Right lobe of liver (tissue), 6 donors: ENCODE measurements around the gene CAMTA1. TPM values are rescaled to one million over a fixed set of nuclear protein-coding genes. Genes with fewer than 3 reads are reported as not detected.
"Not testable (repeated sequence)": the region's sequence is repeated elsewhere in the genome, so short reads cannot be mapped to it uniquely, and the experiment has no call there.

Experiments used
- ATAC-seq, 4 donors: fragments of 200-7000 bp; cut with Tn5 transposase; one replicate each; pipeline ENCODE4 v1.9.1; 2020; ENCODE audit warnings: mild to moderate bottlenecking in 4 of 4, moderate library complexity in 4 of 4
- DNase-seq, 3 donors: peaks; one replicate each; pipeline ENCODE4 v3.0.0-alpha.2; 2020
- H3K27ac ChIP-seq, 3 donors: fragments of 200-600 bp; one replicate each; pipeline ENCODE4 v1.8.0; 2022
- H3K27me3 ChIP-seq, 2 donors: fragments of 200-600 bp; one replicate each; pipeline ENCODE4 v1.8.0; 2022
- H3K36me3 ChIP-seq, 4 donors: fragments of 200-600 bp; sonication (generic) in 1 of 4; one replicate each; pipeline versions ENCODE4 v1.5.1 to v1.8.0; 2017 to 2022; ENCODE audit warnings: control low read depth in 1 of 4
- H3K4me1 ChIP-seq, 4 donors: fragments of 200-600 bp; sonication (generic) in 1 of 4; one replicate each; pipeline versions ENCODE4 v1.5.1 to v1.8.0; 2017 to 2022; ENCODE audit warnings: control low read depth in 1 of 4
- H3K4me3 ChIP-seq, 3 donors: fragments of 200-600 bp; one replicate each; pipeline ENCODE4 v1.8.0; 2022
- H3K9me3 ChIP-seq, 4 donors: fragments of 200-600 bp; sonication (generic) in 1 of 4; one replicate each; pipeline versions ENCODE4 v1.5.1 to v1.8.0; 2017 to 2022; ENCODE audit warnings: control low read depth in 1 of 4
- POLR2A ChIP-seq: fragments of 450-650 bp; IDR thresholded peaks from one replicate; pipeline ENCODE4 v1.6.1; 2017; ENCODE audit warnings: antibody characterized with exemption, mild to moderate bottlenecking
- WGBS: methylation state at CpG from one replicate; pipeline ENCODE4 v1.1.6; 2018; ENCODE audit warnings: low coverage, low lambda C conversion rate; ENCODE audit not compliant: insufficient coverage; ENCODE audit errors: missing lambda C conversion rate; 5-methylcytosine and 5-hydroxymethylcytosine counted together
- intact Hi-C, 2 donors: fragments of 100-400 bp; cut with DNase I; formaldehyde crosslinking; loops; one replicate each; pipeline versions ENCODE4 v1.11.2 to v1.14.1; 2022
- total RNA-seq, 6 experiments: library from RNA; depleted of rRNA in 2 of 6; stranded (reverse); fragments of >200 nt in 2 of 6; fragmentation: NEBNext Ultra II Directional in 3 of 6; extraction: Animal tissue kit (Norgen Biotek cat#: 25700) in 3 of 6; gene quantifications; one replicate each; pipeline versions ENCODE4 v1.1.0 to v1.2.4, GENCODE V29; 2016 to 2023
- TF ChIP-seq, protein P1 (sequence below), 4 donors: fragments of 200-600 bp in 3 of 4; fragments of 450-650 bp in 1 of 4; IDR thresholded peaks; one replicate each; pipeline versions ENCODE4 v1.5.1 to v1.8.0; 2016 to 2022; ENCODE audit warnings: antibody characterized with exemption in 4 of 4, mild to moderate bottlenecking in 2 of 4
- donor health status: DM: no; HTN: yes; CAD: no.
- donor health status: DM: no; HTN: no; CAD: no.
- donor health status: DM: no; HTN: no; CAD: no.
- donor health status: DM: no; HTN: yes; CAD: no.
- donor health status: DM: no; HTN: yes; CAD: no.

Gene CAMTA1
- total RNA-seq, 6 experiments from 2014 or later, result 32.3 to 49.4 (median 37.2) TPM

DNA sequence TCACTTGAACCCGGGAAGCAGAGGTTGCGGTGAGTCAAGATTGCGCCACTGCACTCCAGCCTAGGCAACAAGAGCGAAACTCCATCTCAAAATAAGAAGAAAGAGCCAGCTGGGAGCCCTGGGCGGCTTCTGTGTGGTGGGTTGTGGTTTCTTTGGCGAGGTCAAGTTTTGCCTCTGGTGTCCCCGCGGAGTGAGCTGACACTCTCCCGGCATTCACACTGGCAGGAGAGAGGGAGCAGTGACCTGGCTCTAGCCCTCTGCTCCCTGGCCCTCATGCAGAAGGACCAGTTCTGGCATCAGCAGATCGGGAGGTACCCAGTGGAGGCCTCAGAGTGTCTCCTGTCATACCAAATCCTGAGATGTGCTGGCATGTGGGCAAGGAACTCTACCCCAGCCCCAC is 904.8 kb downstream of the CAMTA1 start:
- DNase-seq (no peak), ATAC-seq (no peak)
- intact Hi-C loops, result no loop called here

GRCh38 chr1:7690496-7691182 is 905.4 kb downstream of the CAMTA1 start:
- TF ChIP-seq, protein P1, sequence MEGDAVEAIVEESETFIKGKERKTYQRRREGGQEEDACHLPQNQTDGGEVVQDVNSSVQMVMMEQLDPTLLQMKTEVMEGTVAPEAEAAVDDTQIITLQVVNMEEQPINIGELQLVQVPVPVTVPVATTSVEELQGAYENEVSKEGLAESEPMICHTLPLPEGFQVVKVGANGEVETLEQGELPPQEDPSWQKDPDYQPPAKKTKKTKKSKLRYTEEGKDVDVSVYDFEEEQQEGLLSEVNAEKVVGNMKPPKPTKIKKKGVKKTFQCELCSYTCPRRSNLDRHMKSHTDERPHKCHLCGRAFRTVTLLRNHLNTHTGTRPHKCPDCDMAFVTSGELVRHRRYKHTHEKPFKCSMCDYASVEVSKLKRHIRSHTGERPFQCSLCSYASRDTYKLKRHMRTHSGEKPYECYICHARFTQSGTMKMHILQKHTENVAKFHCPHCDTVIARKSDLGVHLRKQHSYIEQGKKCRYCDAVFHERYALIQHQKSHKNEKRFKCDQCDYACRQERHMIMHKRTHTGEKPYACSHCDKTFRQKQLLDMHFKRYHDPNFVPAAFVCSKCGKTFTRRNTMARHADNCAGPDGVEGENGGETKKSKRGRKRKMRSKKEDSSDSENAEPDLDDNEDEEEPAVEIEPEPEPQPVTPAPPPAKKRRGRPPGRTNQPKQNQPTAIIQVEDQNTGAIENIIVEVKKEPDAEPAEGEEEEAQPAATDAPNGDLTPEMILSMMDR (IDR thresholded peaks at IDR 0.05), result no peak
- TF ChIP-seq POLR2A, result no peak
- H3K27me3 ChIP-seq, result no peaks in the 10 kb centered on the region
- WGBS, result 75% methylated on average over 4 of the region's 17 CpGs
- no peaks in the 10 kb centered on the region for H3K9me3 ChIP-seq
- ATAC-seq (no peak), DNase-seq (no peak)
- peaks cover 0 to 5% (median 0%) of the 10 kb centered on the region in 4 donors for H3K4me1 ChIP-seq
- intact Hi-C loops, result no loop called here
- no peaks in the 10 kb centered on the region for H3K36me3 ChIP-seq
- H3K4me3 ChIP-seq, result no peak overlapping the region
- H3K27ac ChIP-seq, result no peak overlapping the region

More for the DNA sequence above, 904.8 kb downstream of the CAMTA1 start:
- no peak overlapping the region for H3K27ac ChIP-seq
- no peaks in the 10 kb centered on the region for H3K9me3 ChIP-seq
- TF ChIP-seq, protein P1 (IDR thresholded peaks at IDR 0.05), result no peak
- TF ChIP-seq POLR2A, result no peak
- 100% methylated on average over 5 of the region's 10 CpGs for WGBS
- H3K36me3 ChIP-seq, result no peaks in the 10 kb centered on the region
- no peak overlapping the region for H3K4me3 ChIP-seq
- H3K4me1 ChIP-seq, result peaks cover 0 to 5% (median 0%) of the 10 kb centered on the region in 4 donors
- H3K27me3 ChIP-seq, result no peaks in the 10 kb centered on the region

- no peak for DNase-seq
- no peaks in the 10 kb centered on the region for H3K27me3 ChIP-seq
- no peak overlapping the region for H3K27ac ChIP-seq
- intact Hi-C loops, result no loop called here
- no peak for ATAC-seq
- H3K4me3 ChIP-seq, result no peak overlapping the region
- TF ChIP-seq, protein P1 (IDR thresholded peaks at IDR 0.05), result no peak
- TF ChIP-seq POLR2A, result no peak
- H3K4me1 ChIP-seq, result peaks cover 0 to 5% (median 0%) of the 10 kb centered on the region in 4 donors
- H3K9me3 ChIP-seq, result no peaks in the 10 kb centered on the region
- no peaks in the 10 kb centered on the region for H3K36me3 ChIP-seq
- 63% methylated on average over 3 of the region's 3 CpGs for WGBS
Measured at GRCh38 chr1:7691576-7691975, 906.3 kb downstream of the CAMTA1 start.

DNA sequence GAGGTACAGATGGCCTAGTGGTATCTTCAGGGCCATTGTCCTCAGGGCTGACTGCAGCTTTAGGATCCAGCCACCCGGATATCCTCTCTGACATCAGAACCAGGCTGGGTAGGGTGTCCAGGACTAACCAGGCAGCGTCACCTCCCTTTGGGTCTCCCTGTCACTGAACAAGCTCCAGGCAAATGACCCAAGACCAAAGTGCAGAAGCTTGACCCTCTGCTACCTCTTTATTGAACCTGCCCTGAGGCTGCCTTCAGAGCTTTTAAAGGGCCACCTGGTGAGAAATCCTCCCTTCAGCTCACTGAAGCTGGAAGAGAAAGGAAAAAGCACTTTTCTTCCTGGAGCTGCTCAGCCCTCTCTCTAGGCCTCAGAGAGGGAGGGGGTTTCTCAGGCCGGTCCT is 906.8 kb downstream of the CAMTA1 start:
- intact Hi-C loops, result no loop called here
- H3K27me3 ChIP-seq, result no peaks in the 10 kb centered on the region
- no peak overlapping the region for H3K4me3 ChIP-seq
- WGBS, result 86% methylated on average over 1 of the region's 3 CpGs
- H3K4me1 ChIP-seq, result peaks cover 0 to 5% (median 0%) of the 10 kb centered on the region in 4 donors
- no peaks in the 10 kb centered on the region for H3K36me3 ChIP-seq
- ATAC-seq, result no peak
- no peak for DNase-seq
- H3K27ac ChIP-seq, result no peak overlapping the region
- H3K9me3 ChIP-seq, result no peaks in the 10 kb centered on the region
- no peak for TF ChIP-seq POLR2A
- TF ChIP-seq, protein P1 (IDR thresholded peaks at IDR 0.05), result no peak

- WGBS, result 90% methylated on average over 2 of the region's 5 CpGs
- H3K27me3 ChIP-seq, ATAC-seq, H3K4me1 ChIP-seq, H3K27ac ChIP-seq, H3K9me3 ChIP-seq, H3K36me3 ChIP-seq, intact Hi-C loops, DNase-seq, H3K4me3 ChIP-seq: not testable (repeated sequence)
Measured at GRCh38 chr1:7693037-7693436, 907.8 kb downstream of the CAMTA1 start.
